GM19328 (cell line): ENCODE measurements around the gene THAP10.
"Not testable (repeated sequence)": the region's sequence is repeated elsewhere in the genome, so short reads cannot be mapped to it uniquely, and the experiment has no call there.

Experiments
- ATAC-seq: cut with Tn5 transposase; IDR thresholded peaks from one replicate; pipeline ENCODE4 v1.9.1; 2021; ENCODE audit warnings: mild to moderate bottlenecking, moderate library complexity; ENCODE audit not compliant: unreplicated experiment

THAP10 gene

GRCh38 chr15:70892002-70892911, at the start of gene THAP10, which contains the start of gene LRRC49:
Gene THAP10, minus strand, starts transcription at chr15:70892433. Its CDS starts 161 bp downstream, at chr15:70892272.
Gene LRRC49, plus strand, starts transcription at chr15:70892826. Its CDS starts 69 bp downstream, at chr15:70892895.
- peak; percentile 80 for ATAC-seq

GRCh38 chr15:70936326-70936725, 44.1 kb upstream of the THAP10 start:
- no peak for ATAC-seq

- ATAC-seq: no peak
Observed at GRCh38 chr15:70935631-70936030, 43.4 kb upstream of the THAP10 start.

- no peak for ATAC-seq
Observed at GRCh38 chr15:70933411-70933810, 41.2 kb upstream of the THAP10 start.

- no peak for ATAC-seq
Observed at GRCh38 chr15:70932397-70932796, 40.2 kb upstream of the THAP10 start.

- no peak for ATAC-seq
Observed at GRCh38 chr15:70931821-70932220, 39.6 kb upstream of the THAP10 start.

GRCh38 chr15:70926914-70927313, 34.7 kb upstream of the THAP10 start:
- ATAC-seq: not testable (repeated sequence)

- no peak for ATAC-seq
Observed at GRCh38 chr15:70923311-70924080, 31.3 kb upstream of the THAP10 start.

- no peak for ATAC-seq
Observed at GRCh38 chr15:70922119-70922518, 29.9 kb upstream of the THAP10 start.

GRCh38 chr15:70920981-70921696, 28.9 kb upstream of the THAP10 start:
- no peak for ATAC-seq

- no peak for ATAC-seq
Observed at GRCh38 chr15:70917955-70918354, 25.7 kb upstream of the THAP10 start.

- ATAC-seq: no peak
Observed at GRCh38 chr15:70916531-70916930, 24.3 kb upstream of the THAP10 start.

- no peak for ATAC-seq
Observed at GRCh38 chr15:70912187-70912586, 20.0 kb upstream of the THAP10 start.

GRCh38 chr15:70910958-70911357, 18.7 kb upstream of the THAP10 start:
- ATAC-seq: no peak

- ATAC-seq: no peak
Observed at GRCh38 chr15:70907784-70908471, 15.7 kb upstream of the THAP10 start.

GRCh38 chr15:70906842-70907241, 14.6 kb upstream of the THAP10 start:
- ATAC-seq: no peak

GRCh38 chr15:70902107-70902506, 9.9 kb upstream of the THAP10 start:
- no peak for ATAC-seq

- peak; percentile 22 for ATAC-seq
Observed at GRCh38 chr15:70892912-70893560, 803 bp upstream of the THAP10 start.

- no peak for ATAC-seq
Observed at GRCh38 chr15:70882361-70882760, 9.9 kb downstream of the THAP10 start.

GRCh38 chr15:70880781-70881180, 11.5 kb downstream of the THAP10 start:
- ATAC-seq: no peak
